Nephron (organoid): ENCODE data around the gene CAPS.

Source experiments
- H3K27ac Mint-ChIP-seq, 3 experiments: 2 replicates each; pipeline ENCODE4 v1.8.0; 2020; ENCODE audit warnings: mixed read lengths in 3 of 3, mild to moderate bottlenecking in 2 of 3, moderate library complexity in 1 of 3
- H3K27me3 Mint-ChIP-seq: 2 replicates; pipeline ENCODE4 v1.8.0; 2021; ENCODE audit warnings: low read depth, mild to moderate bottlenecking, moderate library complexity, mixed read lengths
- H3K36me3 Mint-ChIP-seq: 2 replicates; pipeline ENCODE4 v1.8.0; 2020; ENCODE audit warnings: low read depth, mixed read lengths
- H3K4me1 Mint-ChIP-seq: 2 replicates; pipeline ENCODE4 v1.8.0; 2020; ENCODE audit warnings: mixed read lengths
- H3K4me3 Mint-ChIP-seq, 3 experiments: 2 replicates each; pipeline ENCODE4 v1.8.0; 2020; ENCODE audit warnings: mild to moderate bottlenecking in 3 of 3, mixed read lengths in 3 of 3, moderate library complexity in 2 of 3
- H3K9me3 Mint-ChIP-seq: 2 replicates; pipeline ENCODE4 v1.8.0; 2020; ENCODE audit warnings: mixed read lengths
- TF ChIP-seq, protein P1 (sequence below), 3 experiments: fragments of 200-600 bp; sonication (generic); IDR thresholded peaks; one replicate each; pipeline ENCODE4 v1.5.0; 2021; ENCODE audit warnings: antibody characterized with exemption in 3 of 3; ENCODE audit not compliant: unreplicated experiment in 3 of 3

CAPS gene

DNA sequence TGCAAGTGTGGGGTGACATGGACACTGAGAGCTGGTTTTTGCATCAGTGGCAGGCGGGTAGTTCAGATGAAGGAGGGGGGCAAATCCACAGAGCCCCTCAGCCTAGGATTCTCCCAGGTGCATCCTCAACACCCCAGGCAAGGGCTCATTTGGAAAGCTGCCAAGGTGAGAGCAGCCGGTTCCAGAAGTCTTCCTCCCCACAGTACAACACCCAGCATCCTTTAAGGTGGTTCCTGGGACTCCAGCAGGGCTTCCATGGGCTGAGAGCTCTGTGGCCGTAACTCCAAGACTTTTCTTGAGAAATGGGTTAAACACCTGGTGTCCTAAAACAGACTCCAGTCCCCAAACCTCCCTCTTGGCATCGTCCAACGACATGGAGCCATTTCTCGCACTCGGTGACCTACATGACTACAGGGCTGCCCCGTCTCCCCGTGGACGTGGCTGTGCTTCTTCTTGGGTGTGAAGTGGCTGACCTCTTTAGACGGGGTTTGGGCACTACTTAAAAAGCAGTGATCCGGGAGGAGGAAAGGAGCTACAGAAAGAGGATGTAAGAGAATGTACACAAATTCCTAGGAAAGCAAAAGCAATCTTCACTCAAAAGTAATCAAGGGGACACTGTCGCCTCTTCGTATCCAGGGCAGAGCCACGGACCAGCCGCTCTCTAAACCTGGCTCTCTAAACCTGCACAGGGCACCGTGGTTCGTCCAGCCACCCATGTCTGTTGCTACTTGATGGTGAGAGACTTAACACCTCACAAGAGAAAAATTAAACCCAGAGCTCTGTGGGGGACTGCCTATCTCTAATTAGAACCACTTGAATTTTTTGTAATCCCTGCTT, 38.4 kb downstream of the CAPS start:
- Mint-ChIP-seq H3K4me1 (peaks cover 93% of the 10 kb centered on the region), H3K27ac (peak overlapping the region; percentile 77 to 89 (median 84)), H3K27me3 (no peaks in the 10 kb centered on the region), H3K4me3 (no peak overlapping the region), H3K36me3 (peaks cover 10% of the 10 kb centered on the region), H3K9me3 (no peaks in the 10 kb centered on the region)
- TF ChIP-seq, protein P1, sequence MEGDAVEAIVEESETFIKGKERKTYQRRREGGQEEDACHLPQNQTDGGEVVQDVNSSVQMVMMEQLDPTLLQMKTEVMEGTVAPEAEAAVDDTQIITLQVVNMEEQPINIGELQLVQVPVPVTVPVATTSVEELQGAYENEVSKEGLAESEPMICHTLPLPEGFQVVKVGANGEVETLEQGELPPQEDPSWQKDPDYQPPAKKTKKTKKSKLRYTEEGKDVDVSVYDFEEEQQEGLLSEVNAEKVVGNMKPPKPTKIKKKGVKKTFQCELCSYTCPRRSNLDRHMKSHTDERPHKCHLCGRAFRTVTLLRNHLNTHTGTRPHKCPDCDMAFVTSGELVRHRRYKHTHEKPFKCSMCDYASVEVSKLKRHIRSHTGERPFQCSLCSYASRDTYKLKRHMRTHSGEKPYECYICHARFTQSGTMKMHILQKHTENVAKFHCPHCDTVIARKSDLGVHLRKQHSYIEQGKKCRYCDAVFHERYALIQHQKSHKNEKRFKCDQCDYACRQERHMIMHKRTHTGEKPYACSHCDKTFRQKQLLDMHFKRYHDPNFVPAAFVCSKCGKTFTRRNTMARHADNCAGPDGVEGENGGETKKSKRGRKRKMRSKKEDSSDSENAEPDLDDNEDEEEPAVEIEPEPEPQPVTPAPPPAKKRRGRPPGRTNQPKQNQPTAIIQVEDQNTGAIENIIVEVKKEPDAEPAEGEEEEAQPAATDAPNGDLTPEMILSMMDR (IDR thresholded peaks at IDR 0.05; ENCODE audit: unreplicated experiment in 3 of 3), result no peak

DNA sequence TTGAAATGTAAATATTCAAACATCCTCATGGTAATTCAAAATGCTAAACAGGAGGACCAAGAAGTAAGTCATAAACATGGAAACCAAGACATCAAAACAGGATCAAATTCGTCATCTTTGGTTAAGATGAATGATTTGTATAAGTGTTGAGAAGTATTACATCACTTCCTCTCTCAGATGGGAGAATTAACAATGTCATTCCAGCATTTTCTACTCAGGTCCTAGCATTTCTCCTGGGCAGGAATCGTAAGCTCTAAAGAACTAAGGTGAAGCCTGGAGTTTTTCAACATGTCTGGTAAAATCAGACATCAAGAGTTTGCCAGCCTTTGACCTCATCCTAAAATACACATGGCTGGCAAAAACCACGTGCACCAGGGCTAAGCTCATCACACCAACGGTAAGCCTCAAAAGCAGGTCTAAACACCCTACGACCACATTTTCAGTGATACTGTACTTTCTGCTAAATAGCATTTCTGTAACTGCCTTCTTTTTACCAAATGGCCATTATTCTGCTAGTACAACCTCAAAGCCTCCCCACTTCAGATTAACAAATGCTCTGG, 39.1 kb downstream of the CAPS start:
- H3K27me3 Mint-ChIP-seq, result no peaks in the 10 kb centered on the region
- H3K27ac Mint-ChIP-seq, result peak overlapping the region; percentile 77 to 89 (median 84)
- H3K4me1 Mint-ChIP-seq, result peaks cover 93% of the 10 kb centered on the region
- H3K4me3 Mint-ChIP-seq, result peak overlapping the region in 2 of 3 experiments; percentile 9 to 14
- peaks cover 7% of the 10 kb centered on the region for H3K36me3 Mint-ChIP-seq
- TF ChIP-seq, protein P1 (IDR thresholded peaks at IDR 0.05; ENCODE audit: unreplicated experiment in 3 of 3), result no peak
- H3K9me3 Mint-ChIP-seq, result no peaks in the 10 kb centered on the region

DNA sequence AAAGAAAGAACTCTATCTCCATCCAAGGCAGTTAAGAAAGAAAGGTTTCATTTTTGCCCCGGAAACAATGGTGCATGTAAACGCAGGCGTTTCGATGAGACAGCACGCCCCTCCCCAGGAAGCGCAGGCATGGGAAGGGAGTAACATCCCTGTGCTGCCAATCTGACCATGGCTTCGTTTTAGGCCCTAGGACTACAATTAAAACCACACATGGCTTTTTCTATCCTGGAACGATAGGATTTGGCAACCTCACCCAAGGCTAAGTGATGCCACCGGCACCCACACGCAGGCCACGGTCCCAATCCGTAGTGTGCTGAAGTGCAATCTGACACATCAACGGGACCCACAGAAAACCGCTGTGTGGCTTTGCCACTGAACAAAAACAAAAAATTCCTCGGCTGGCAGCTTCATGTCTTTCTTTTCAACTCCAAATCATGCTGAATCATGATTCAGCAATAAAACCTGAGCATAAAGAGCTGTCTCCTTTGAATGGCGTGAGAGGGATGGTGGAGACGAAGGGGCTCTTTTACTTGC, 39.7 kb downstream of the CAPS start:
- Mint-ChIP-seq H3K4me3 (peak overlapping the region in 2 of 3 experiments; percentile 6 to 14), H3K9me3 (no peaks in the 10 kb centered on the region), H3K27me3 (no peaks in the 10 kb centered on the region), H3K27ac (peak overlapping the region; percentile 77 to 89 (median 84)), H3K4me1 (peaks cover 91% of the 10 kb centered on the region), H3K36me3 (peaks cover 7% of the 10 kb centered on the region)
- TF ChIP-seq, protein P1 (IDR thresholded peaks at IDR 0.05; ENCODE audit: unreplicated experiment in 3 of 3), result no peak

DNA sequence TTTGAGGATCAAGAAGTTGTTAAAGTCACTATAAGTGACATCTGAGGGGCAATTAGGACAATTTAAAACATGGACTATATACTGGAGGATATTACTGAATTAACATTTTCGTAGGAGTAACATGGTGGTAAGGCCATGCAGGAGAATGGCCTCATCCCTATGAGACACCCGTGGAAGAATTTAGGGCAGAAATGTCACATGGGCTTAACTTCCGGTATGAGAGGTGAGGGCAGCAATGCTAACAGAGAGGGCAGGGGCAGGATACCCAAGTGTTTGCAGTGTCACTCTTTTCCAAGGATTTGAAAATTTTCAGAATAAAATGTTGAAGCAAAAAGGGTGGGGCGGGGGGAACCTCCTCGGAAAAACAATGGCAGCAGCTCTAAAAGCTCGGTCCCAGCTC, 40.2 kb downstream of the CAPS start:
- H3K36me3 Mint-ChIP-seq, result peaks cover 4% of the 10 kb centered on the region
- H3K4me3 Mint-ChIP-seq, result peak overlapping the region; percentile 6 to 43 (median 31)
- peaks cover 86% of the 10 kb centered on the region for H3K4me1 Mint-ChIP-seq
- no peaks in the 10 kb centered on the region for H3K9me3 Mint-ChIP-seq
- H3K27me3 Mint-ChIP-seq, result peaks cover 4% of the 10 kb centered on the region
- peak overlapping the region; percentile 77 to 89 (median 84) for H3K27ac Mint-ChIP-seq
- TF ChIP-seq, protein P1 (IDR thresholded peaks at IDR 0.05; ENCODE audit: unreplicated experiment in 3 of 3), result no peak

DNA sequence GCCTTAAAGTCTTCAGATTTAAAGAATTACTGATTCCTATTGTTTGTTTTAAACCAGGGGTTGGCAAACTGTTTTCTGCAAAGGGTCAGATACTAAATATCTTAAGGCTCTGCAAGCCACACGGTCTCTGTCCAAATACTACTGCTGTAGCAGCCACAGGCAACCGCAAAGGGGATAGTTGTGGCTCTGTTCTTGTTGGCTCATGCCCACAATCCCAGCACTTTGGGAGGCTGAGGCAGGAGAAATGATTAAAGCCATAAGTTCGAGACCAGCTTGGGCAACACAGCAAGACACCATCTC, 41.5 kb downstream of the CAPS start:
- no peaks in the 10 kb centered on the region for H3K36me3 Mint-ChIP-seq
- peaks cover 82% of the 10 kb centered on the region for H3K4me1 Mint-ChIP-seq
- peaks cover 4% of the 10 kb centered on the region for H3K27me3 Mint-ChIP-seq
- TF ChIP-seq, protein P1 (IDR thresholded peaks at IDR 0.05; ENCODE audit: unreplicated experiment in 3 of 3), result no peak
- H3K9me3 Mint-ChIP-seq, result no peaks in the 10 kb centered on the region
- peak overlapping the region; percentile 70 to 84 (median 77) for H3K27ac Mint-ChIP-seq
- no peak overlapping the region for H3K4me3 Mint-ChIP-seq
